GM21529 (cell line): ENCODE data around the gene VSIG8.

Experiments used
- ATAC-seq: cut with Tn5 transposase; IDR thresholded peaks from one replicate; pipeline ENCODE4 v1.9.1; 2021; ENCODE audit not compliant: unreplicated experiment

Gene VSIG8

DNA sequence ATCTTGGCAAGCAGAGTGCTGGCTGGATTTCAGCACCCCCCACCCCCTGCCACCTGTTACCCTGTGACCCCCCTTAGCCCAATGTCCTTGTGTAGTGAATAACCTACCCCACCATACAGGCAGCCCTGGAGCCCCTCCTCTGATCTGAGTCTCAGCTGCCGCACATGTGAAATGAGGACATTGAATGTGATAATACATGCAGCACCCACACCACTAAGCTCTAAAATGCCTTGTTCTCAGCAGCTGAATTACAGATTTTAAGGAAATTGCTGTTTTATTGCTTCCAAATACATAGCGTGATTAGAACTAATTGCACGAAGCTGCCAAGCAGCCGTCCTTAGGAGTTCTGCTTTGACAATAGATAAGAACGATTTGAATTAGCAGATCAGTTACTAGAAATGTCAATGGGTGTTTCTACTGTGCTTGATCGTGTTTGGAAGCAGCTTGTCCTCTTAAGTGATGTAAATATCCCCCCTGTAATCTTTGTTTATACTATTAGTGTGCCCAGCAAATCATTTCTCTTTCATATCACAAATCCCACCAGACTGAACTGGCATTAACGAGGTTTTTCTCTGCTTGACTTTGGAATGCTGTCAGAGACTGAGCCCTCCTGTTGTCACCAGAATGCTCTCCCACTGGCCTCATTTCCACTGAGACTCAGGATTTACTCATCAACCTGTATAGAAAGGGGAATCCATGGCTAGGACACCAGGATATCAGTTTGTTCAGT, 30.9 kb downstream of the VSIG8 start:
- no peak for ATAC-seq

- no peak for ATAC-seq
Observed at GRCh38 chr1:159830722-159831121, 31.7 kb downstream of the VSIG8 start.

DNA sequence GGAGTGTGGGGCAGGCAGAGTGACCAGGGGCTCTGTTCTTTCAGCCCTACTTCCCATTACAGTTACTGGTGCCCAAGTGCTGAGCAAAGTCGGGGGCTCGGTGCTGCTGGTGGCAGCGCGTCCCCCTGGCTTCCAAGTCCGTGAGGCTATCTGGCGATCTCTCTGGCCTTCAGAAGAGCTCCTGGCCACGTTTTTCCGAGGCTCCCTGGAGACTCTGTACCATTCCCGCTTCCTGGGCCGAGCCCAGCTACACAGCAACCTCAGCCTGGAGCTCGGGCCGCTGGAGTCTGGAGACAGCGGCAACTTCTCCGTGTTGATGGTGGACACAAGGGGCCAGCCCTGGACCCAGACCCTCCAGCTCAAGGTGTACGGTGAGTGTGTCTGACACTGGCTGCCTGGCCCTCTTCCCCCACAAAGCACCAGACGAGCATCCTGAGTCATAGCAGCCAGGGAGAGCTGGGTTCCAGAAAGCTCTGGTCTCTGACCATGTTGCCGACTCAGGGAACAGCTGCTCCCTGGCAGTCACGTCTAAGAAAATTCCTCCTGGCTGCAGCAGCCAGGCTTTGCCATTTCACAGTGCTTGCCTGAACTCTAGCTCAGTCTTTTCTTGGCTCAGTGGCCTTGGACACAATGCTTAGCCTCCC, 32.5 kb downstream of the VSIG8 start:
- no peak for ATAC-seq

DNA sequence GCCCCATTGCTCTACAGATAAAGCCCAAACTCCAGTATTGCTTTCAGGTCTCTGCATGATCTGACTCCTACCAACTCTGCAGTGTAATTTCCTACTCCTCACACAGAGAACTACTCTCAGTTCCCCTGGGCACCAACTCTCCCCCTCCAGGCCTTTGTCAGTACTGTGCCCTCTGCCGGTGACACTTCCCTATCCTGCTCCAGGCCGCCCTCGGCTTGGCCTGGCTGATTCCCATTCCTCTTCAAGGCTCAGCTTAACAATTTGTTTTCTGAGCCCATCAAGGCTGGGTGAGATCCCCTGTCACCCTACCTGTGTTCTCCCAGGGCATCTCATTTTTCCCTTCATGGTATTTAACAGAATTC, 33.2 kb downstream of the VSIG8 start:
- ATAC-seq, result peak; percentile 81

DNA sequence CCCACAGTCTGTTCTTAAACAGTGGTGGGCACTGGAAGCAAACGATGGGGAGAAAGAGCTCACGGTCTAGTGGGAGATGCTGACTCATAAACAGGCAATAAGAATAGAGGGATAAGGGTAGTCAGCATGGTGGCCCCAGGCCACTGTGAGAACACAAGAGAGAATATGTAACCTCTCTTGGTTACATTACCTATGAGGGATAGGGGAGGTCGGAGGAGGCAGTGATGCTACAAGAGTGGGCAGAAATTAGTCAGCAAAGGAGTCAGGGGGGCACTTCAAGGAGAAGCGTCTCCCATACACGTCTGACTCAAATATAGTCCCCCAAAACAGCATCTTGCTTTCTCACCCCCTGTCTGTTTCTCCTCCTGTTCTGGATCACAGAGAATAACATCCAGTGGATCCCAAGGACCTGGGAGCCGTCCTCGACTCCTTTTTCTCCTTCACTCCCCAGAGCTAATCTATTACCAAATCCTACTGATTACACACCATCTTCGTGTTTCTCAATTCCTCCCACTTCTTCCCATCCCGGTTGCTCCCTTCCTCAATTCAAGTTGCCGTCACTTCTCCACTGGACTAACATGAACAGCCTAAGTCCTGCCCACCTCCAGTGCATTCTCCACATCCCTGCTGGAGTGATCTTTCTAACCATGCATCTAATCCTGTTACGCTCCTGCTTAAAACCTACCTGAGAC, 33.7 kb downstream of the VSIG8 start:
- ATAC-seq, result no peak

GRCh38 chr1:159828176-159828575, 34.3 kb downstream of the VSIG8 start:
- no peak for ATAC-seq

- no peak for ATAC-seq
Observed at GRCh38 chr1:159827549-159827948, 34.9 kb downstream of the VSIG8 start.

DNA sequence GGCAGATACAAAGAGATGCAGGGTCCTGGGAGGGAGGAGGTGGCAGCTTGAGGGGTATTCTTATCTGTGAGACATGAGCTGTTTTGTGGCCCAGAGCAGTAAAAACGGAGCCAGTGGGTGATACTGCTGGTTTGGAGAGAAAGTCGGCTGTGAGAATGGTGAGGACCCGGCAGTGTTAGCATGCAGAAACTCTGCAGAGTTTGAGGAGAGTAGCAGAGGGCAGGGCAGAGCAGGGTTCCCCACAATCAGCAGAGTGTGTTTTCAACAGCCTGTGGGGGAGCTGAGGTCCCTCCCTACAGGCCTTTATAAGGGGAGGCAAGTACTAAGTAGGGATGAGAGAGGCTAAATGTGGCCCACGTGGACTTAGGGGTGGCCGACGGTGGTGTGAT, 35.4 kb downstream of the VSIG8 start:
- no peak for ATAC-seq

GRCh38 chr1:159826441-159827101, 35.9 kb downstream of the VSIG8 start, which contains the start of gene SLAMF8:
TSS of gene SLAMF8 (plus strand) at chr1:159826873. CDS start at chr1:159826899, 26 bp downstream.
- no peak for ATAC-seq

DNA sequence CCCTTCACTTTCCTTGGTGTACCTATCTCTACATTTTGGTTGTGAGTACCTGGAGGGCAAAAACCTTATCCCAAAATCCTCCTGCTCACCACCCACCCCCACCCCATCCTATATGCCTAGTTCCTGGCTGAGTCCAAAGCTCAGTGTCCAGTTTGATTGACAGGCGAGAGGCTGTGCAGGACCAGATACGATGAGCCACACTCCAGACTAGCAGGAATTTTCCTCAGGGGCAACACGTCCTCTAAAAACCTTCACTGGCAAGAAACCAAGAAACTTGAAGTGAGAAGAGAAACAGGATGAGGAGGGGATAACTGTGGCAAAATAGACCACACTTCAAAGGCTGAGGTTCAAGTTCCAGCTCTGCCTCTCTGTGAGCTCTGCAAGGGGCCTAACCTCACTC, 36.9 kb downstream of the VSIG8 start:
- no peak for ATAC-seq

GRCh38 chr1:159823406-159823805, 39.1 kb downstream of the VSIG8 start:
- ATAC-seq, result no peak

GRCh38 chr1:159821171-159821867, 41.1 kb downstream of the VSIG8 start:
- ATAC-seq, result no peak

GRCh38 chr1:159817276-159818041, 45.0 kb downstream of the VSIG8 start:
- ATAC-seq, result no peak

DNA sequence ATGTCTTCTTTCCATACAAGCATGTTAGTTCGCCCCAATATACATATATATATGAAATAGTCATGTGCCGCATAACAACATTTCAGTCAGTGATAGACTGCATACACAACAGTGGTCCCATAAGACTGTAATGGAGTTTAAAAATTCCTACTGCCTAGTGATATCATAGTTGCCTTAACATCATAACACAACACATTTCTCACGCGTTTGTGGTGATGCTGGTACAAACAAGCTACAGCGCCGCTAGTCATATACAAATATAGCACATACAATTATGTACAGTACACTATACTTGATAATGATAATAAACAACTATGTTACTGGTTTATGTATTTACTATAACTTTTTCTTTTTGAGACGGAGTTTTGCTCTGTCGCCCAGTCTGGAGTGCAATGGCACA, 46.5 kb downstream of the VSIG8 start:
- ATAC-seq, result no peak

DNA sequence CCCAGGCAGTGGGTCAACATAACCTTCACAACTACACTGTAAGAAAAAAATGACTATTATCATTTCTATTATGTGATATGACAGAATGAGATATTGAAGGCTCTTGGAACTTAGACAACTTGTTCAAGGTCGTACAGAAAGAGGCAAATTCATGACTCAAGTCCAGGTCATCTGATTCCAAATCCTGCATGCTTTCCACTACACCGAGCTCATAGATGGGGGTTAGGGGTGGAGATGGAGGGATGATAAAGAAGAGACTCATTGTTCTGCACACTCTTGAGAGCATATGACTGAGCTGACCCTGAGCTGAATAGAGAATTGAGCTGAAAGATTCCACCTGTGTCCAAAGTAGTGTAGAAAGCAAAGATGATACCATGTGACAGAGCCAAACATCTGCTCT, 57.5 kb downstream of the VSIG8 start:
- no peak for ATAC-seq
